Ishikawa (cell line): Measurements from ENCODE around the gene HDLBP.

Source experiments
- CEBPB ChIP-seq: IDR thresholded peaks from 2 replicates; pipeline ENCODE4 v1.6.1; 2012
- CREB1 ChIP-seq: IDR thresholded peaks from 2 replicates; pipeline ENCODE4 v1.6.1; 2012; ENCODE audit warnings: low read depth
- EGR1 ChIP-seq: IDR thresholded peaks from 2 replicates; pipeline ENCODE4 v1.6.1; 2012
- EP300 ChIP-seq: IDR thresholded peaks from 2 replicates; pipeline ENCODE4 v1.6.1; 2012; ENCODE audit warnings: borderline replicate concordance
- FOXM1 ChIP-seq: IDR thresholded peaks from 2 replicates; pipeline ENCODE4 v1.6.1; 2012; ENCODE audit warnings: low read depth, borderline replicate concordance
- MAX ChIP-seq: IDR thresholded peaks from 2 replicates; pipeline ENCODE4 v1.6.1; 2012
- NFIC ChIP-seq: IDR thresholded peaks from 2 replicates; pipeline ENCODE4 v1.6.1; 2012
- REST ChIP-seq: IDR thresholded peaks from 2 replicates; pipeline ENCODE4 v1.6.1; 2012; ENCODE audit warnings: low read depth, mild to moderate bottlenecking
- TAF1 ChIP-seq: IDR thresholded peaks from 2 replicates; pipeline ENCODE4 v1.6.1; 2012; ENCODE audit warnings: low read depth, mild to moderate bottlenecking
- TCF12 ChIP-seq: IDR thresholded peaks from 2 replicates; pipeline ENCODE4 v1.6.1; 2012; ENCODE audit warnings: low read depth
- TEAD4 ChIP-seq: IDR thresholded peaks from 2 replicates; pipeline ENCODE4 v1.6.1; 2012
- USF1 ChIP-seq: IDR thresholded peaks from 2 replicates; pipeline ENCODE4 v1.6.1; 2012
- YY1 ChIP-seq: IDR thresholded peaks from 2 replicates; pipeline ENCODE4 v1.6.1; 2012; ENCODE audit warnings: low read depth

- TF ChIP-seq EGR1 (no peak), TAF1 (no peak), REST (no peak), CEBPB (no peak), MAX (no peak), CREB1 (no peak), FOXM1 (no peak), NFIC (no peak), EP300 (no peak), TEAD4 (no peak), TCF12 (no peak), USF1 (no peak), YY1 (no peak)
Measured at GRCh38 chr2:241187918-241188234, 127.6 kb downstream of the HDLBP start.
